Measurements from ENCODE around the gene CAPN5. TPM values are rescaled to one million over a fixed set of nuclear protein-coding genes. Genes with fewer than 3 reads are reported as not detected.

CAPN5 gene
- total RNA-seq, 2 donors from 2014 or later: 0.19 to 0.93 TPM

- no peak overlapping the region for H3K4me3 Mint-ChIP-seq
- no peaks in the 10 kb centered on the region for H3K9me3 Mint-ChIP-seq
- ATAC-seq (replicated peaks): no peak
- H3K36me3 Mint-ChIP-seq (ENCODE audit: low read depth): no peaks in the 10 kb centered on the region
- no peaks in the 10 kb centered on the region for H3K27me3 Mint-ChIP-seq
- H3K4me1 Mint-ChIP-seq: no peaks in the 10 kb centered on the region
- H3K27ac Mint-ChIP-seq: no peak overlapping the region
These were observed 14.0 kb downstream of the CAPN5 start for GRCh38 chr11:77080643-77081210.

GRCh38 chr11:77081381-77081851 lies 14.6 kb downstream of the CAPN5 start:
- no peaks in the 10 kb centered on the region for H3K4me1 Mint-ChIP-seq
- no peaks in the 10 kb centered on the region for H3K9me3 Mint-ChIP-seq
- no peaks in the 10 kb centered on the region for H3K27me3 Mint-ChIP-seq
- ATAC-seq (replicated peaks): no peak
- H3K27ac Mint-ChIP-seq: peak overlapping the region; percentile 91
- H3K36me3 Mint-ChIP-seq (ENCODE audit: low read depth): no peaks in the 10 kb centered on the region
- no peak overlapping the region for H3K4me3 Mint-ChIP-seq

GRCh38 chr11:77081976-77082836 lies 15.4 kb downstream of the CAPN5 start:
- Mint-ChIP-seq H3K36me3 (ENCODE audit: low read depth) (no peaks in the 10 kb centered on the region), H3K27ac (peak overlapping the region; percentile 91), H3K4me3 (peak overlapping the region; percentile 66), H3K27me3 (no peaks in the 10 kb centered on the region), H3K9me3 (no peaks in the 10 kb centered on the region), H3K4me1 (no peaks in the 10 kb centered on the region)
- ATAC-seq (replicated peaks): peak; percentile 23

GRCh38 chr11:77082838-77083565 lies 16.2 kb downstream of the CAPN5 start:
- Mint-ChIP-seq H3K4me3 (peak overlapping the region; percentile 66), H3K27me3 (no peaks in the 10 kb centered on the region), H3K4me1 (no peaks in the 10 kb centered on the region), H3K27ac (peak overlapping the region; percentile 91), H3K36me3 (ENCODE audit: low read depth) (no peaks in the 10 kb centered on the region), H3K9me3 (no peaks in the 10 kb centered on the region)
- ATAC-seq (replicated peaks): peak; percentile 88

- Mint-ChIP-seq H3K9me3 (no peaks in the 10 kb centered on the region), H3K27me3 (no peaks in the 10 kb centered on the region), H3K4me3 (peak overlapping the region; percentile 66), H3K27ac (peak overlapping the region; percentile 91), H3K4me1 (no peaks in the 10 kb centered on the region), H3K36me3 (ENCODE audit: low read depth) (no peaks in the 10 kb centered on the region)
- no peak for ATAC-seq (replicated peaks)
These were observed 16.9 kb downstream of the CAPN5 start for GRCh38 chr11:77083566-77084245.

GRCh38 chr11:77084581-77085191 lies 17.9 kb downstream of the CAPN5 start:
- H3K9me3 Mint-ChIP-seq: no peaks in the 10 kb centered on the region

GRCh38 chr11:77085652-77086051 lies 18.9 kb downstream of the CAPN5 start:
- H3K4me3 Mint-ChIP-seq: no peak overlapping the region

More at GRCh38 chr11:77084581-77085191, 17.9 kb downstream of the CAPN5 start:
- H3K4me3 Mint-ChIP-seq: no peak overlapping the region
- no peaks in the 10 kb centered on the region for H3K36me3 Mint-ChIP-seq (ENCODE audit: low read depth)
- no peak for ATAC-seq (replicated peaks)
- H3K27ac Mint-ChIP-seq: no peak overlapping the region
- no peaks in the 10 kb centered on the region for H3K27me3 Mint-ChIP-seq
- no peaks in the 10 kb centered on the region for H3K4me1 Mint-ChIP-seq

GRCh38 chr11:77086521-77087472 lies 20.0 kb downstream of the CAPN5 start:
- no peak overlapping the region for H3K27ac Mint-ChIP-seq
- no peak overlapping the region for H3K4me3 Mint-ChIP-seq
- H3K9me3 Mint-ChIP-seq: no peaks in the 10 kb centered on the region
- no peak for ATAC-seq (replicated peaks)
- H3K4me1 Mint-ChIP-seq: peaks cover 4% of the 10 kb centered on the region
- H3K36me3 Mint-ChIP-seq (ENCODE audit: low read depth): no peaks in the 10 kb centered on the region
- no peaks in the 10 kb centered on the region for H3K27me3 Mint-ChIP-seq

More at GRCh38 chr11:77085652-77086051, 18.9 kb downstream of the CAPN5 start:
- Mint-ChIP-seq H3K27me3 (no peaks in the 10 kb centered on the region), H3K27ac (no peak overlapping the region), H3K9me3 (no peaks in the 10 kb centered on the region), H3K4me1 (no peaks in the 10 kb centered on the region), H3K36me3 (ENCODE audit: low read depth) (no peaks in the 10 kb centered on the region)
- ATAC-seq (replicated peaks): no peak

- Mint-ChIP-seq H3K27ac (no peak overlapping the region), H3K9me3 (no peaks in the 10 kb centered on the region), H3K36me3 (ENCODE audit: low read depth) (no peaks in the 10 kb centered on the region), H3K4me1 (peaks cover 4% of the 10 kb centered on the region), H3K4me3 (no peak overlapping the region), H3K27me3 (no peaks in the 10 kb centered on the region)
- ATAC-seq (replicated peaks): no peak
These were observed 21.0 kb downstream of the CAPN5 start for GRCh38 chr11:77087723-77088225.

- ATAC-seq (replicated peaks): no peak
- Mint-ChIP-seq H3K4me3 (no peak overlapping the region), H3K36me3 (ENCODE audit: low read depth) (no peaks in the 10 kb centered on the region), H3K4me1 (peaks cover 4% of the 10 kb centered on the region), H3K27me3 (no peaks in the 10 kb centered on the region), H3K27ac (no peak overlapping the region), H3K9me3 (no peaks in the 10 kb centered on the region)
These were observed 21.6 kb downstream of the CAPN5 start for GRCh38 chr11:77088236-77089003.

GRCh38 chr11:77089004-77089545 lies 22.3 kb downstream of the CAPN5 start:
- H3K27ac Mint-ChIP-seq: no peak overlapping the region
- peaks cover 4% of the 10 kb centered on the region for H3K4me1 Mint-ChIP-seq
- no peaks in the 10 kb centered on the region for H3K36me3 Mint-ChIP-seq (ENCODE audit: low read depth)
- H3K27me3 Mint-ChIP-seq: no peaks in the 10 kb centered on the region
- no peak overlapping the region for H3K4me3 Mint-ChIP-seq
- H3K9me3 Mint-ChIP-seq: no peaks in the 10 kb centered on the region
- ATAC-seq (replicated peaks): no peak

GRCh38 chr11:77090046-77090372 lies 23.2 kb downstream of the CAPN5 start:
- no peak for ATAC-seq (replicated peaks)
- no peaks in the 10 kb centered on the region for H3K9me3 Mint-ChIP-seq
- H3K27ac Mint-ChIP-seq: no peak overlapping the region
- H3K4me3 Mint-ChIP-seq: no peak overlapping the region
- no peaks in the 10 kb centered on the region for H3K27me3 Mint-ChIP-seq
- peaks cover 4% of the 10 kb centered on the region for H3K4me1 Mint-ChIP-seq
- no peaks in the 10 kb centered on the region for H3K36me3 Mint-ChIP-seq (ENCODE audit: low read depth)
